Kidney capillary endothelial cell (primary cell): ENCODE results near the gene PRRC2B.
"Not testable (repeated sequence)": the region's sequence is repeated elsewhere in the genome, so short reads cannot be mapped to it uniquely, and the experiment has no call there.

Experiments used
- DNase-seq: peaks from one replicate; pipeline ENCODE4 v3.0.0-alpha.2; 2018; ENCODE audit warnings: low spot score

The PRRC2B gene

GRCh38 chr9:131387394-131387793, 6.5 kb upstream of the PRRC2B start:
- DNase-seq: no peak

GRCh38 chr9:131391020-131391419, 2.9 kb upstream of the PRRC2B start:
- no peak for DNase-seq

GRCh38 chr9:131391504-131391903, 2.4 kb upstream of the PRRC2B start:
- no peak for DNase-seq

- no peak for DNase-seq
Observed at GRCh38 chr9:131394464-131395156, 724 bp downstream of the PRRC2B start.

- DNase-seq: peak; percentile 23
Observed at GRCh38 chr9:131395157-131396098, 1.5 kb downstream of the PRRC2B start.

- not testable (repeated sequence) for DNase-seq
Observed at GRCh38 chr9:131396099-131396479, 2.2 kb downstream of the PRRC2B start.

- DNase-seq: no peak
Observed at GRCh38 chr9:131396626-131397025, 2.7 kb downstream of the PRRC2B start.

GRCh38 chr9:131397100-131397790, 3.4 kb downstream of the PRRC2B start:
- DNase-seq: peak; percentile 28

- DNase-seq: peak; percentile 61
Observed at GRCh38 chr9:131398204-131398603, 4.3 kb downstream of the PRRC2B start.

- DNase-seq: no peak
Observed at GRCh38 chr9:131399972-131400371, 6.1 kb downstream of the PRRC2B start.

- no peak for DNase-seq
Observed at GRCh38 chr9:131400627-131401026, 6.7 kb downstream of the PRRC2B start.

GRCh38 chr9:131402073-131402472, 8.2 kb downstream of the PRRC2B start:
- DNase-seq: peak; percentile 42

- DNase-seq: peak; percentile 87
Observed at GRCh38 chr9:131402738-131403492, 9.0 kb downstream of the PRRC2B start.

- DNase-seq: no peak
Observed at GRCh38 chr9:131403493-131403773, 9.5 kb downstream of the PRRC2B start.

GRCh38 chr9:131404581-131404980, 10.7 kb downstream of the PRRC2B start:
- DNase-seq: no peak

GRCh38 chr9:131404987-131405386, 11.1 kb downstream of the PRRC2B start:
- DNase-seq: no peak

- DNase-seq: no peak
Observed at GRCh38 chr9:131405428-131405827, 11.5 kb downstream of the PRRC2B start.

- DNase-seq: no peak
Observed at GRCh38 chr9:131405858-131406537, 12.1 kb downstream of the PRRC2B start.

GRCh38 chr9:131406563-131407436, 12.9 kb downstream of the PRRC2B start:
- DNase-seq: no peak

GRCh38 chr9:131407717-131408195, 13.9 kb downstream of the PRRC2B start:
- DNase-seq: peak; percentile 38
